Measurements from ENCODE around the gene DNAJA1.

DNAJA1 gene

GRCh38 chr9:33049680-33050361, 24.7 kb downstream of the DNAJA1 start:
- TF ChIP-seq REST (IDR thresholded peaks at IDR 0.05; ENCODE audit: insufficient read depth in 1 of 2, low read depth in 2 of 2, low read length in 2 of 2): no peak
- TF ChIP-seq FOXP2 (optimal IDR thresholded peaks at IDR 0.05; ENCODE audit: borderline replicate concordance, extremely low read depth, extremely low read length, insufficient read depth): no peak
- TF ChIP-seq TAF1 (IDR thresholded peaks at IDR 0.05; ENCODE audit: borderline replicate concordance, insufficient read depth, low read length): no peak
- no peak for TF ChIP-seq POLR2AphosphoS5 (IDR thresholded peaks at IDR 0.05; ENCODE audit: low read depth, low read length)
- no peak for TF ChIP-seq SIN3A (IDR thresholded peaks at IDR 0.05; ENCODE audit: borderline replicate concordance, insufficient read depth, low read length)

GRCh38 chr9:33051144-33051543, 26.1 kb downstream of the DNAJA1 start:
- TF ChIP-seq SIN3A (IDR thresholded peaks at IDR 0.05; ENCODE audit: borderline replicate concordance, insufficient read depth, low read length): no peak
- no peak for TF ChIP-seq TAF1 (IDR thresholded peaks at IDR 0.05; ENCODE audit: borderline replicate concordance, insufficient read depth, low read length)
- TF ChIP-seq REST (IDR thresholded peaks at IDR 0.05; ENCODE audit: insufficient read depth in 1 of 2, low read depth in 2 of 2, low read length in 2 of 2): no peak
- no peak for TF ChIP-seq POLR2AphosphoS5 (IDR thresholded peaks at IDR 0.05; ENCODE audit: low read depth, low read length)
- TF ChIP-seq FOXP2 (optimal IDR thresholded peaks at IDR 0.05; ENCODE audit: borderline replicate concordance, extremely low read depth, extremely low read length, insufficient read depth): no peak

GRCh38 chr9:33065157-33066076, 40.3 kb downstream of the DNAJA1 start:
- no peak for TF ChIP-seq REST (IDR thresholded peaks at IDR 0.05; ENCODE audit: insufficient read depth in 1 of 2, low read depth in 2 of 2, low read length in 2 of 2)
- TF ChIP-seq TAF1 (IDR thresholded peaks at IDR 0.05; ENCODE audit: borderline replicate concordance, insufficient read depth, low read length): no peak
- no peak for TF ChIP-seq FOXP2 (optimal IDR thresholded peaks at IDR 0.05; ENCODE audit: borderline replicate concordance, extremely low read depth, extremely low read length, insufficient read depth)
- no peak for TF ChIP-seq SIN3A (IDR thresholded peaks at IDR 0.05; ENCODE audit: borderline replicate concordance, insufficient read depth, low read length)
- TF ChIP-seq POLR2AphosphoS5 (IDR thresholded peaks at IDR 0.05; ENCODE audit: low read depth, low read length): no peak

GRCh38 chr9:33068991-33069390, 43.9 kb downstream of the DNAJA1 start:
- TF ChIP-seq FOXP2 (optimal IDR thresholded peaks at IDR 0.05; ENCODE audit: borderline replicate concordance, extremely low read depth, extremely low read length, insufficient read depth): no peak
- no peak for TF ChIP-seq POLR2AphosphoS5 (IDR thresholded peaks at IDR 0.05; ENCODE audit: low read depth, low read length)
- no peak for TF ChIP-seq REST (IDR thresholded peaks at IDR 0.05; ENCODE audit: insufficient read depth in 1 of 2, low read depth in 2 of 2, low read length in 2 of 2)
- TF ChIP-seq SIN3A (IDR thresholded peaks at IDR 0.05; ENCODE audit: borderline replicate concordance, insufficient read depth, low read length): no peak
- no peak for TF ChIP-seq TAF1 (IDR thresholded peaks at IDR 0.05; ENCODE audit: borderline replicate concordance, insufficient read depth, low read length)

Data from PFSK-1 (cell line).